Forelimb muscle (tissue), 1 donor: ENCODE measurements around the gene TRPV6. TPM values are rescaled to one million over a fixed set of nuclear protein-coding genes. Genes with fewer than 3 reads are reported as not detected.

Source experiments
- DNase-seq: peaks from one replicate; pipeline ENCODE4 v3.0.0-alpha.2; 2013; ENCODE audit warnings: low read depth
- polyA plus RNA-seq: library from polyadenylated mRNA; unstranded; fragments of 120-200 nt; gene quantifications from one replicate; pipeline ENCODE4 v1.2.1, GENCODE V29; 2013; ENCODE audit not compliant: insufficient read length

The TRPV6 gene
- polyA plus RNA-seq = 0.09 TPM

DNA sequence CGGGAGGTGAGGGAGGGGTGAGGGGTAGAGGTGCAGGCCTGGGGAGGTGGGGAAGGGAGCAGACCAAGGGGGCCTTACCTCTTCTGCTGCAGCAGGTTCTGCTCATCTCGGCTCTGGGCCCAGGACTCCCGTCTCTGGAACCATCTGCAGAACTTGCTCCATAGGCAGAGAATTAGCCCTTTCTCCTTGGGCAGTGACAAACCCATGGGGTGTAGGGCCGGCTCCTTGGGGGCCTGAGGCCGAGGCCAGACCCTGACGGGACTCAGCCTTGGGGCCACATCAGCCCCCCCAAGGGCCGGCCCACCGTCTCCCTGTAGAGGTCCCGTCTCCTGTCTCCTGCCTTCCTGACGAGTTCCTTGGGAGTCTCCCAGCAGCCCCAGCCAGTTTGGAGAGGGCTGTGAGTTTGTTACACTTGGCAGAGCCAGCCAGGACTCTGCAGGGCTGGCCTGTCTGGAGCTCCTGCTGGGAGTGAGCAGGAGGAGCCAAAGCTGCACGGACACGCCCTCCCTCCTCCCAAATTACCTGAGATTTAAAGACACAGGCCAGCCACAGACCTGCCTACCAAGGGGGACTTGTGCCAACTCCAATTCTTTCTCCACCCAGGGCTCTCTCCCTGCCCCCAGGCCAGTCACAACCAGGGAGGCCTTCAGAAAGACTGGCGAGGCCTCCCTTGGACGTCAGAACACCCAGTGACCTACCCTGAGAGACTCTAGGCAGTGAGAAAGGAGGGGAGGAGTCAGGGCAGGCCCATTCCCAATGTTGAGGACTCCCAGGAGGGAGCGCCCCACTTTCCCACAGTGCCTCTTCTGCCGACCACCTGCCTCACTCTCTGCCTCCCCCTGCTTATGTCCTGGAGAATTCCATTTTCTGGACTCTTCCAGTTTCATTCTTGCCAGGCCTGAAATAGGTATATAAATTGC, at the start of gene TRPV6:
Gene TRPV6 (minus strand): TSS at position 435 of the 920 bp plus-strand sequence.
- DNase-seq = no peak

DNA sequence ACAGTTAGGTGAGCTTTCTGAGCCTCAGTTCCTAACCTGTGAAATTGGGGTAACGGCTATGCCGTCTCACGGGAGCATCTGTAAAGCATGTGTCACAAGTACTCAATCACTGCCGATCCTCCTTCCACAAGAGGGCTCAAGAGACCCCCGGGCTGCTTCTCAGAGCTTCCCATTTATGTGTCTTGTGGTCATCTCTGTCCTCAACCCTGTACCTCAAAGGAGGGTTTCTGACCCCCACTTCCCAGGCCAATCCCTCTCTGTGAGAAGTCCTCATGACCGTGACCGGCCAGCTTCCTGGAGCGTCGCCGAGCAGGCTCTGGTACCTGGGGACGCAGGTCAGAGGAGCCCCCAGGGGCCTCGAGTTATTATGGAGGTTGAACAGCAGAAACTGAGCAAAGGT, 48.5 kb upstream of the TRPV6 start:
- no peak for DNase-seq

DNA sequence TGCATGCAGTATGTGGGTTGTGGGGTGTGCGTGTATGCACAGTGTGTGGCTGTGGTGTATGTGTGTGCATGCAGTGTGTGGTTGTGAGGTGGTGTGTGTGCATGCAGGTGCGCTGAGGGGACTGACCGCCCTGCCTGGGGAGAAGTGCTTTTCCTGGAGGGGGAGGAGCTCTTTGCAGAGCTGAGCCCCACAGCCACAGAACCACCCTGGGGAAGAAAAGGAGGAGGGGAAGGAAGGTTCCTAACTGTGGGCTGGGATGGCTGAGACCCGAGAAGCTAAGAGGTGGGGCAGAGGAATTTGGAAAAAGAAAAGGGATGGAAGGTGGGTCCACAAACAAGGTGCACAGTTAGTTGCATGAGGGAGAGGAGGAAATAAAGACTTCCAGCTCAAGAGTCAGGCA, 48.1 kb upstream of the TRPV6 start, which contains the start of gene TRPV5:
Gene TRPV5 (minus strand): TSS at position 123 of the 400 bp plus-strand sequence. CDS start 287 bp downstream, outside the sequence.
- DNase-seq = no peak

DNA sequence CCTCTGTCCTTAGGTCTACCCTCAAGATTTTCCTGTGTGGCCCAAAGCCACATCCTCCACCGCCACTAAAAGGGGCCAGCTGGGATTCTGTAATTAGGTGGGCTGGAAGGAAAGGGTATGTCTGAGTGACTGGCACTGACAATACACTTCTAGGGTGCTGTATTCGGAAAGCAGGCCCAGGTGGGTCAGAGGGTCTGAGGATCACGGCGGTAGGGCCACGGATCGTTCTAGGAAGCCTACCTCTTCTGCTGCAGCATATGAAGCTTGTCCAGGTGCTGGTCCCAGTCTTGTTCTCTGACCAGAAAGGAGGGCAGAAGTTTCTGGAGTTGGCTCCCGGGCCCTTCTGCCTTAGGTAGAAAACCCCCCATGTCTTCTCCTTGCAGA, 47.5 kb upstream of the TRPV6 start:
- DNase-seq = no peak

DNA sequence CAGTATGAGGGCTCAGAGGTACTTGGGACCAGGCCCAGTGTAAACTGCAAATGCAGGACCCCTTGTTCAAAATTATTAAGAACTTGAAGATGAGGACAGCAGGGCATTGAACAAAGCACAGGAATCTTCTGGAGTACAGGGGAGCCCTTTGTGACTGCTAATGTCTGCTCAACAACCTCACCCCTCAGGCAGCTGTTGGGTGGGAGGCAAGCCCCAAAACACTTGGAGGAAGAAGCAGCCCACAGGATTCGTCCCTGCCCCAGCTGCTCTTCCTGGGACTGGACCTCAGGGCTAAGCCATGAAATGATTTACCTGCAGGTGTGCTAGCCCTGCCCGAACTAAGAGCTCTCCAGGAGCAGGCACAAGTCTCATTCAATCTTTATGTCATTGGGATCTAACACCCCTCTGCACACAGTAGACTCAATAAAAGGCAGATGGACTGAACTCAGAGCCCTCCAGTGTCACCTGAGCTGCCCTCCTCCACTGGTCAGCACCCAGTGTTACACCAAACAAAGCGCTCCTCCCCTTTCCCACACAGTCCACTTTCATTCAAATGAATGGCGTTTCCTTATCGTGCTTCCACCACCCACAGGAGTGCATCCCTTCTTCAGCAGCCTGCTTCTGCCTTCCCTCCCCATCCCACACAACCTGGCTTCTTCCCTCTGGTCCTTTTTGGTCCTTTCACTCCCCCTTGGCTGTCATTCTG, 47.0 kb upstream of the TRPV6 start:
- DNase-seq = no peak

DNA sequence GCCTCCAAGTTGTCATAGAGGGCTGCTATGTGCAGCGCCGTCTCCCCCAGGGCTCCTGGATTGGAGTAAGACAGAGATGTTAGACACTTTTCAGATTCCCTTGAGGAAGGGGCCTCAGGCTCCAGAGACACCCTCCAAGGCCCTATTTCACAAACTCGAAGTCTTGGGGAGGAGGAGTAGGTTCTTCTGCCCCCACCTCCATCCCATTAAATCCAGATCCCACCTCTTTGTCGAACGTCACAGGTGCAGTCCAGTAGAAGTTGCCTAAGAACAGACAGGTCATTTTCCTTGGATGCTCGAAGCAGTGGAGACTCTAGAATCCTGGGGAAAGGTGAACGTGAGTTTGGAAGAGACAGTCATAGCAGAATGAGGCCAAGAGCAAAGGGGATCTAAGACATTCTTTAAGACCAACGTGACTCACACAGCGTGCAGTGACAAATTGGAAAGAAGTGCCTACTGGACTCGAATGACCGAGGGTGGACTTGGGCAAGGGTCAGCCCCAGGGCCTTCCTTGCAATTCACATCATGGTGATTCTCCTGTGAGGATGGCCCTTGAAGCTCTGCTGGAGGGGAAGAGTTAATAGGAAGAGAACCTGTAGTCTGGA, 44.7 kb upstream of the TRPV6 start:
- DNase-seq = no peak

DNA sequence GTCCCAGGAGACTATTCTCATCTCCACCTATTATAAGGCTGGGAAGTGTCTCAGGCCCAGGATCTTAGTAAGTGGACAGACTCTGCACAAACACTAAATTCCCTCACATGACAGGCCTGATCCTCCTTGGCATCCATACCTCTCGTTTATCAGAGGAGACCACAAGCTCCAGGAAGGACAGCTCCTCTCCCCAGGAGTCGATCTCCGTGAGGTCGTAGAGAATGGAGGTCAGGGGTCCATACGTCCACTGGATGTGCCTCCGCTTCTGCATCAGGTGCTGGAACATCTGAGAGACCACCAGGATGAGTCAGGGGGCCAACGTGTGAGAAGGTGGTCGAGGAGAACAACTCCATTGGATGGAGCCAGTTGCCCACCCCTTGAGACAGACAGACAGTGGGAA, 42.4 kb upstream of the TRPV6 start:
- DNase-seq = no peak

DNA sequence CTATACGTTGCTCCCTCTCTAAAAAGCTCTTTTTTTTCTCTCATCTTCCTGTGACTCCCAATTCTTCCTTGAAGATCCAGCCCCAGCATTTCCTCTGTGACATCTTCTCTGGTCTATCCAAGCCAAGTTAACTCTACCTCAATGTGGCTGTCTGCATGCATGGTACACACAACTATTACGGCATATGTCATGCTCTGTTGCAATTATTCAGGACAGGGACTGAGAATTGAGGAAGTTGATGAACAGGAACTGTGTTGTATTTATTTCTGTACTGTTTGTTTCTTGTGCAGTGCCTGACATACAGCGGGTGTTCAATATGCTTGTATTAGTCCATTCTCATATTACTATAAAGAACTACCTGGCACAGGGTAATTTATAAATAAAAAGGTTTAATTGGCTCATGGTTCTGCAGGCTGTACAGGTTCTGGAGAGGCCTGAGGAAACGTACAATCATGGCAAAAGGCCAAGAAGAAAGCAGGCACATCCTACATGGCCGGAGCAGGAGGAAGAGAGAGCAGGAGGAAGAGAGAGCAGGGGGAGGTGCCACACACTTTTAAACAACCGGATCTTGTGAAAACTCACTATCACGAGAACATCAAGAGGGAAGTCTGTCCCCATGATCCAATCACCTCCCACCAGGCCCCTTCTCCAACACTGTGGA, 41.7 kb upstream of the TRPV6 start:
- no peak for DNase-seq

DNA sequence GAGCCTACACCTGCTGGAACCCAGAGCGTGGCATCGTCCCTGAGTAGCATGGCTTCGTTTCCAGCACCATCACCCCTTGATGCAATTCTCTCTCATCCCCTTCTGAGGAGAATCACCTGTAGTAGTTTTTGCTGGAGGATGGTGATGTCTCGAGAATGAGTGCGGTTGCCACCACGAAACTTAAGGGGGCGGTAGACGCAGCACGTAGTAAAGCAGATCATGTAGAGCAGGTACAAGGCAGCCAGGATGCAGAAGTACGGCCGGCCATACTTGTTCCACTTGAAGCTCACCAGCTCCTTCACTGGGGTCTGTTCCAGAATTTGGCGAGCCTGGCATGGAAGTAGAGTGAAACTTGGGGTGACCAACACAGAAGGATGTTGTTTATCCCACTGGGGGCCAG, 39.9 kb upstream of the TRPV6 start:
- no peak for DNase-seq

DNA sequence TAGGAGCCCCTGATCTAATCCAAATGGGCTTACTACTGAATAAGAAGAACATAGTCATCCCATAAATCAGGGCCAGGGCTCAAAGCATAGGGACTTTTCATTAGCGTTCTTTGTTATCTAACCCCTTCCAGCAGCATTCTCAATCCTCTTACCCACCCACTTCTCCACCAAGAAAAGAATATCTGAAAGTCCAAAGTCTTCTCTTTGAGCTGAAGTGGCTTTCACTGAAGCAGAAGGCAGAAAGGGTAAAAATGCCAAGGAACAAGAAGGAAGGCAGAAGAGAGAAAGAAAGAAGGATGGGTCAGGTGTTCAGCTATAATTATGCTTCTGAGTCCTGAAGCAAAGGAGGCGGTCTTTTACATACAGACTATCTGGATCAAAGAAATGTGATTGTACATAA, 37.8 kb upstream of the TRPV6 start:
- DNase-seq = no peak

DNA sequence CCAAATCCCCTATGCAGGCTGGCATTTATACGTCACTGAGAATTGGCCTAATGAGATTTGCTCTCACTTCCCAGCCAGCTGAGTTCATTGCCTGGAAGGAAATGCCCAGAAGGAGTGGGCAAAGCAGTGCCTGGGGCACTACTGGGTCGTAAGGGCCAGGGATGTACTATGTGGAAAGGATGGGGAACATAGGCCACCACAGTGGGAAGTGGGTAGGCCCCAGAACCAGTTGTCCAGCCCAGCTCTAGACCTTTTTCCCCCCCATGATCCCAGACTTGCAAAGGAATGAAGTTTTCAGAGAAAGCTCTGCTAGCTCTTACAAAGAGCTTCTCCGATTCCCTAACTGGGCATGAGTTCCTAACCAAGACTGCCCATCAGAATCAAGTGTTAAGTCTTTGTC, 34.1 kb upstream of the TRPV6 start:
- no peak for DNase-seq

DNA sequence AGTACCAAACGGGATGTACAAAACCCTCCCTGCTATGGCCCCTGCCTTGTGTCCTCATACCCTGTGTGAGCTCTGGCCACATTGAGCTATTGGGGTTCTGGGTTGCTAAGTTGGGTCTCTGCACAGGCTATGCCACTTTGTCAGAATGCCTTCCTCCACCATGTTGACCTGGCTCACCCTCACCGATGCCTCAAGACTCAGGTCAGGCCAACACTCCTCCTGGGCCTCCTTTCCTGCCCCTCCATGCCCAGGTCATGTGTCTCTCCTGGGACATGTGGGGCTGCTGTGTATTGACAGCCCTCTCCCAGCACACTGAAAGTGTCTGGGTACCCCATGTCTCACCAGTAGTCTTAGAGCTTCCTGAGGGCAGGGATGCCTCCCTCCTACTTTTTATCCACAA, 33.4 kb upstream of the TRPV6 start:
- no peak for DNase-seq

DNA sequence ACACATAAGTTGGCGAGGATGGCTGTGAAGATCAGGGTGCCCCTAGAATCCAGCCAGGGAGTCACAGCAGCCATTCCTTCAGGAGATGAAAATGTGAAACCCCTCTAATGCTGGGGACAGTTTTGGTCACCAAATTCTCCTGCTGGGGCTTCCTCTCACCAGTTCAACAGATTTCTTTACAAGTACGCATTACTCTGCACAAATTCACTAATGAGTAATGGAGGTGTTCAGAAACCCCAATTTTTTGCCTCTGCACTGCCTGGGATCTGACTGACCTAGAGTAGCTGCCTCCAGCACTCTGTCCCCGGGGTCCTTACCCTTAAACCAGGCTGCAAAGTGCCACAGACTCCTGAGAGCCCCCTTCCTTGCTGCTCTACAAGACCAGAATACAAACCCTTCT, 31.9 kb upstream of the TRPV6 start:
- no peak for DNase-seq

DNA sequence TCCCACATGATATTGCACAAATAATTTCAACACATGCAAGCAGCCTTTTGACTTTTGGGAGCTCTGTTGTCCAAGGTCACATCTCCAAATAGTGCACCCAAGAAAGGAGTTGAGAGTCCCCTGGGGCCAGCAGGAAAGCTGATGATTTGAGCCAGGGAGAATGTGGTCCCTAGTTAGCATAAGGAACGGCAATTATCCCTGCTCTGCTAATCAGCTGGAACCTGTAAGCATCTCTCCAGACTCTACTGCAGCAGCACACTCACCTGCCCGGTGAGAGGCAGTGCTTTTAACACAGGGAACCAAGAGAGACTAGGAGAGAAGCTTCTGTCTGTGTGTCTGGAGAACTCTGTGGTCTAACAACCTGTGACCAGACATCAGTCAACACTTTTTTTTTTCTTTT, 31.0 kb upstream of the TRPV6 start:
- no peak for DNase-seq

DNA sequence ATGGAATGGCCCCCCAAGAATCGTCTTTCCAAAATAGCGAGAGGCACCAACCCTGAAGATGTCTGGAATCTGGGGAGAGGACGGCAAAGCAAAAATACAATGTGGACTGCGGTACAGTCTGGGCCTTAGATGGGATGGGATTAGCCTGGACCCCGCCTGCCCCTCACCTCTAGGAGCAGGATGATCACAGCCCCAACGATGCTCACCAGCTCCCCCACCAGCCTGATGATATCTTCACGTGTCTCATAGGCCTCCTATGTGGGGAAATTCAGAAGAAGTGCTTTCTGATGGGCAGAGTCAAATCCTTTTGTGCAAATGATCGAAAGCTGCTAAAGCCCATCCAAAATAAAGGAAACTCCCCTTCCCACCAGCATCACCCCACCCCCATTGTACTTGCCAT, 29.8 kb upstream of the TRPV6 start:
- DNase-seq = no peak

DNA sequence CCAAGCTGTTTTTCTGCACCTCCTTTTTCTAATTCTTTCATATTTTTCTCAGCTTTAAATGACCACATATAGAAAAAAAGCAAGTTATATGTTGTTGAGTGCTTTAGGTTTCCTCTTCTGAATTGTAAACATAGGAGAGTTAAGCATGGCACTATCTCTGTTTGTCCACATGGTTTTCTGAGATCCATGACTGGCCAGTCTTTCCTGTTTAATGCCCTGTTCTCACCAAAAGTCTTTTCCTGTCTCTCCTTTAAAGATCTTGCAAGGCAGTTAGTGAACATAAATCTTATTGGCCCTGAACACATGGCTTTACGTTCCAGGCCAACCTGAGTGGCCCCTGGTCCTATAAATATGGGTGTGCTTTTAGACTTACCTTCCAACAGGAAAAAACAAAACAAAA, 28.6 kb upstream of the TRPV6 start:
- DNase-seq = no peak

DNA sequence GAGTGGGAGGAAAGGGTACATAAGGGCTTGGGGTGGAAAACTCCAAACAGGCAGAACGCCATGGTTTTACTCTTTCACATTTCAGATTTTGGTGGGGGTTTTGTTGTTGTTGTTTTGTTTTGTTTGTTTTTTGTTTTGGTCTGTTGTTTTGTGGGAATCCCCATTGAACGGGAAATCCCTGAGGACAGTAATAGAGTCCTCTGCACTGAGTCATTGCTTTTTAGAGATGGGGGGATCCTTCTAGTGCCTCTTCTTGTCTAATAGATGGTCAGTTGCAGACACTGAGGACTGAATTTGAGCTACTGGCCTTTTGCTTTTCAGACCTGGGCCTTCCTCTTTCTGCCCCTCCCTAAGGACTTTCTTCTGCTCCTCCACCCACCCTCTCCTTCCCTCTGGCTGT, 28.0 kb upstream of the TRPV6 start:
- DNase-seq = no peak

DNA sequence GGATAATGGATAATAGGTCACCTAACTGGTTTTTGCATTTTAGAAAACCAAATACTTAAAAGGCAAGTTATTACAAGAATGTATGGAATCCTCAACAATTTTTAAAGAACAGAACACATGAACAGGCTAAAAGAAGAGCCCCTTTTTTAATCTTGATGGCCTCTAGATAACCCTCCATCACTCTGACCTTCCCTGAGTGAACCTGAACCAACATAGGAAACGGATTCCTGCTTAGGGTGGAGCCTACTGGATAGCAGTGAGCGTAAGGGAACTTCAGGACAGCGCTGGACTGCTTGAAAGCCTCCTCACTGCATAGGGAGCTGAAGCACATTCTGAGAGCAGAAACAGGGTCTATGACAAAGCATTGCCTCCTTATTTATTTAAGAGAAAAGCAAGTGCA, 27.5 kb upstream of the TRPV6 start:
- no peak for DNase-seq

DNA sequence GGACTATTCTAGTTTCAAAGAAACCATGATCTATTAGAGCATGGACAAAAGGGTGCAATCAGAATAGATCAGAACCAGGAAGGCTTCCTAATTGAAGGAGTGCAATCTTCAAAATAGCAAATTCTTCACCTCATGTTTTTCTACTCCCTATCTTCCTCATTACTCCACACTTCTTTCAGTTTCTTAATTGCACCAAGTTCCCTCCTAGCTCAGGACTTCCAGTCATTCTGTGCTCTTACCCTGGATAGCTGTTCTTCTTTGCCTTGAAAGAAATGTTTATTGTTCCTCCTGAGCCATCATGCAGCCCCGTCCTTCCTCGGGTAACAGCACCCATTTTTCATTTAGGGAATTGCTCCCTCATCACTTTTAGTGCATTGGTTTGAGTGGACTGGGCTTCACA, 24.9 kb upstream of the TRPV6 start:
- no peak for DNase-seq

DNA sequence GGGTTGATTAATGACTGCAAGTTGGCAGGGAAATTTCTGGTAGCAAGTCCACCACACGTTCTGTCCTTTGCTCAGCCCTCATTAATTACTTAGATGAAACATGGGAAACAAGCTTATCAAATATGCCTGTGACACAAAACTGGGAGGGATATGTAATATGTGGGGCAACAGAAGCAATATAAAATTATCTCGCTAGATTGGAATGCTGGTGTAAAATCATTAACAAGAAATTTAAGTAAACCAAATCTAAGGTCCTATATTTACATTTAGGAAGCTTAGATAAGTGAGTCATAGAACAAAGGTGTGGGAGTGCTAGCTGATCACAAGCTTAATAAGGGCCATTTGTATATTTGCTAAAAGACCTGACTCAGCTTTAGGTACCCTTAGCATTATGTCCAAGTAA, 24.5 kb upstream of the TRPV6 start:
- no peak for DNase-seq

DNA sequence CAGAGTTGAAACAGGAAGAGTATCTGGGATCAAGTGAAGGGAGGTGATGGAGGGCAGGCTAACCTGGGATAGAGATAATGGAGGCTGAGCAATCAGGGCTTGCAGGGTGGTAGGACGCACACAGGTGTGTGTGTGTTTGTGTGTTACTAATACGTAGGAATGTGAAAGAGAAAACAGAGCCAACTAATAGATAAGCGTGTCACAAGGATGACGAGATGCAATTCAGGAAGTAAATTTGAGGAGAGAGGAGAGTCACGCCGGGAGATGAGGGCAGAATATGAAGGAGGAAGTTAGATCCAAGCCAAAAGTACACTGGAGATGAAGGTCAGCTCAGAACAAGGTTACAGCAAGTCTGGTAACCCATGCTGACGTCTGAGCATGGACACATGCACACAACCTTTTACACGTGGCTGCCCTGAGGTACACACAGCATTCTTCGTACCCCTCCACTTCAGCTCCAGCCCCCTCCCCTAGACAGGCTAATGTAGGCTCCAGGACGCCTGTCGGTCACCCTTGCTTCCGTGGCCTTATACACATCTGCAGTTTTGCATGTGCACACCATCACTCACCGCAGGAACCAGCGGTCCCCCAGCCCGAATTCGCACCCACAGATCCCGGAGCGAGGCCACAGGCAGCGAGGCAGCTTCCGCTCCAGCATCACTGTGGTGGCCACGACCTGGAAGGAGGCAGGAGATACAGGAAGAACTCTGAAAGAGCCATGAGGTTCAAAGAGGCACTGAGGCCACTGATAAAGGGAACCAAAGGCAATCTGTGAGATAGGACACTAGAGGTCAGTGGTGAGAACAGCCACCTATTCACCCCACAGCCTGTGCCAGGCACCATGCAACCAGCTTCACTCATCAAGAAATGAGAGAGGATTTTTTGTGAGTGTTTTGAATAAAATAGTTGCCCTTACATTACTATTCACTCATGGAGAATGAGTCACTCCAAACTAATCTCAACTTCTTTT, 23.7 kb upstream of the TRPV6 start:
- no peak for DNase-seq
